SK-N-SH treated with all-trans-retinoic acid at 6 μM for 48 hours (cell line): ENCODE data around the gene IGFBP4.

Source experiments
- ARNTL ChIP-seq: fragments of 450-650 bp; formaldehyde crosslinking; IDR thresholded peaks from 2 replicates; pipeline ENCODE4 v1.5.0; 2020; ENCODE audit warnings: low read depth, mild to moderate bottlenecking, moderate library complexity, borderline replicate concordance
- BACH2 ChIP-seq: fragments of 250-450 bp; sonication (Bioruptor Pico); IDR thresholded peaks from 2 replicates; pipeline ENCODE4 v1.9.0; 2021; ENCODE audit warnings: mild to moderate bottlenecking, borderline replicate concordance
- CSRNP3 ChIP-seq: fragments of 250-450 bp; sonication (Bioruptor Pico); IDR thresholded peaks from 2 replicates; pipeline ENCODE4 v1.5.1; 2021; ENCODE audit warnings: mild to moderate bottlenecking, moderate library complexity
- PATZ1 ChIP-seq: fragments of 250-450 bp; sonication (Bioruptor Pico); IDR thresholded peaks from 2 replicates; pipeline ENCODE4 v1.8.0; 2020; ENCODE audit warnings: mild to moderate bottlenecking, moderate library complexity, borderline replicate concordance
- POU6F1 ChIP-seq: fragments of 250-450 bp; sonication (Bioruptor Pico); IDR thresholded peaks from 2 replicates; pipeline ENCODE4 v1.8.0; 2021; ENCODE audit warnings: low read depth, mild to moderate bottlenecking, moderate library complexity, borderline replicate concordance
- RARB ChIP-seq: fragments of 250-450 bp; sonication (Bioruptor Pico); IDR thresholded peaks from 2 replicates; pipeline ENCODE4 v1.8.0; 2021; ENCODE audit warnings: mild to moderate bottlenecking, moderate library complexity
- TSHZ2 ChIP-seq: fragments of 250-450 bp; sonication (Bioruptor Pico); IDR thresholded peaks from 2 replicates; pipeline ENCODE4 v1.5.0; 2020; ENCODE audit warnings: mild to moderate bottlenecking, moderate library complexity
- ZC3H10 ChIP-seq: fragments of 250-450 bp; sonication (Bioruptor Pico); IDR thresholded peaks from 2 replicates; pipeline ENCODE4 v1.5.1; 2021; ENCODE audit warnings: mild to moderate bottlenecking, moderate library complexity
- ZNF565 ChIP-seq: fragments of 450-650 bp; formaldehyde crosslinking; conservative IDR thresholded peaks from 2 replicates; pipeline ENCODE4 v1.5.0; 2020; ENCODE audit warnings: low read depth, mild to moderate bottlenecking, moderate library complexity

- TF ChIP-seq ARNTL (CRISPR knock-in tag) = no peak
- no peak for TF ChIP-seq BACH2
- no peak for TF ChIP-seq ZC3H10 (CRISPR knock-in tag)
- no peak for TF ChIP-seq TSHZ2 (CRISPR knock-in tag)
- no peak for TF ChIP-seq ZNF565 (CRISPR knock-in tag)
- TF ChIP-seq POU6F1 = no peak
- no peak for TF ChIP-seq CSRNP3 (CRISPR knock-in tag)
- no peak for TF ChIP-seq PATZ1 (CRISPR knock-in tag)
- TF ChIP-seq RARB (CRISPR knock-in tag) = no peak
Observed at GRCh38 chr17:40407460-40407859, 35.8 kb upstream of the IGFBP4 start.
